ENCODE results near the gene MLKL.

DNA sequence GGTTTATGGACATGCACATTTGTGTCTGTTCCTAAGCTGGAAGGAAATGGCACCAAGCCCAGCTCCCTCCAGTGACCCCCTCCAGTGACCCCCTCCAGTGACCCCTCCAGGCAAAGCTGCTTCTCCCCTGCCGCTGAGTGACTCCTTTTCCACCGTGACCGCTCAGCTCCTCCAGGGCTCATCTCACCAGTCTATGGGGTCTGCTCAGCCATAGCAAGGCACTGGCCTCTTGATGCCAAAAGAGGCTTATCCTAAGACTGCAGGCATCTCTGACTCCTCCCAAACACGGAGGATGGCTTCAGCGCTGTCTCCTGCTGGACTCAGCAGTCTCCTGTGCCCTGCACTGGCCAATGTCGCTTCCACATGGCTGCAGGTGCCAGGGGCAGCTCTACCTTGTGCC is 38.6 kb upstream of the MLKL start:
- TF ChIP-seq, protein P1, sequence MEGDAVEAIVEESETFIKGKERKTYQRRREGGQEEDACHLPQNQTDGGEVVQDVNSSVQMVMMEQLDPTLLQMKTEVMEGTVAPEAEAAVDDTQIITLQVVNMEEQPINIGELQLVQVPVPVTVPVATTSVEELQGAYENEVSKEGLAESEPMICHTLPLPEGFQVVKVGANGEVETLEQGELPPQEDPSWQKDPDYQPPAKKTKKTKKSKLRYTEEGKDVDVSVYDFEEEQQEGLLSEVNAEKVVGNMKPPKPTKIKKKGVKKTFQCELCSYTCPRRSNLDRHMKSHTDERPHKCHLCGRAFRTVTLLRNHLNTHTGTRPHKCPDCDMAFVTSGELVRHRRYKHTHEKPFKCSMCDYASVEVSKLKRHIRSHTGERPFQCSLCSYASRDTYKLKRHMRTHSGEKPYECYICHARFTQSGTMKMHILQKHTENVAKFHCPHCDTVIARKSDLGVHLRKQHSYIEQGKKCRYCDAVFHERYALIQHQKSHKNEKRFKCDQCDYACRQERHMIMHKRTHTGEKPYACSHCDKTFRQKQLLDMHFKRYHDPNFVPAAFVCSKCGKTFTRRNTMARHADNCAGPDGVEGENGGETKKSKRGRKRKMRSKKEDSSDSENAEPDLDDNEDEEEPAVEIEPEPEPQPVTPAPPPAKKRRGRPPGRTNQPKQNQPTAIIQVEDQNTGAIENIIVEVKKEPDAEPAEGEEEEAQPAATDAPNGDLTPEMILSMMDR (optimal IDR thresholded peaks at IDR 0.05 in 1 of 3, IDR thresholded peaks at IDR 0.05 in 1 of 3, conservative IDR thresholded peaks at IDR 0.05 in 1 of 3; ENCODE audit: extremely low read depth in 1 of 3, insufficient read depth in 2 of 3, low read length in 3 of 3) = no peak
- no peak for TF ChIP-seq EZH2 (IDR thresholded peaks at IDR 0.05; ENCODE audit: low read length)

All from keratinocyte (primary cell).